Measurements from ENCODE around the gene RUFY3.

Gene RUFY3

DNA sequence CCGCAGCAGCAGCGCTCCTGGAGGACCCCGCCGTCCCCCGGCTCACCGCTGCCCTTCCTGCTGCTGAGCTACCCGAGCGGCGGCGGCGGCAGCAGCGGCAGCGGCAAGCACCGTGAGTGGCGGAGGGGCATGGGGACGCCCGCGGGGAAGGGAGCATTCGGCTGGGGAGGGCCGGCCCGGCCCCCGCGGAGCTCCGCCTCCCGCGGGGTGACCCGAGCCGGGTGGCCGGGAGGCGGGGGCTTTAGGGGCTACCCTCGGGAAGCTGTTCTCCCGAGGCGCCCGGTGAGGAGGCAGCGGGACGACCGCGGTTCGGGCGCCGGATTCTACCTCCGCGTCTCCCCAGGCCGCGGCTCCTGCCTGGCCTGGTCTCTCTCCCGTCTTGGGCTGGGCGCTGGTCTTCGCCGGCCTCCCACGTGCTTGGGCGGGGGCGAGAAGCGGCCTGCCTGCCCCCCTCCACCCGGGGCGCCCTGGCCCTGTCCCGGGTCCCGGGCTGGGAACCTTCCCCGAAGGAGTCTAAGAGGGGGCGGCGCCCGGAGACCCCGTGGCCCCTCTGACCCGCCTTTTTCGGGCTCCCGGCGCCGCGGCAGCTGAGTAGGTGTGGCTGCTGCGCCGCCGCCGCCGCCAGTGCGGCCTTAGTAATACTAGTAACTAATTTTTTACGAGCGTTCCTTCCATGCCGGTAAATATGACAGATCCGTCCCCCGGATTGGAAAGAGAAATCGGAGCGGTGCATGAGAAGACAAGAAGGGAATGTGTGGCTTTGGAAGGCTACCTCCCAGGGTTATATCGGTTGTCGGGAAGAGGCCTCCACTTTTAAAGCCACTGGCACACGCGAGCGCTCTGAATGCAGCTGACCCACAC, 16.4 kb upstream of the RUFY3 start (continued):
- TF ChIP-seq BCL11B (tag by site-specific recombination; IDR thresholded peaks at IDR 0.05; ENCODE audit: low read depth) (peak; percentile 80; the same call in 1 of the 2 replicates), ZNF175 (tag by site-specific recombination; IDR thresholded peaks at IDR 0.05) (no peak), ZBTB21 (tag by site-specific recombination; IDR thresholded peaks at IDR 0.05) (no peak), ZNF510 (tag by site-specific recombination; IDR thresholded peaks at IDR 0.05; ENCODE audit: insufficient replicate concordance) (no peak), ZNF830 (tag by site-specific recombination; IDR thresholded peaks at IDR 0.05; ENCODE audit: low read depth) (no peak), FEZF1 (tag by site-specific recombination; IDR thresholded peaks at IDR 0.05) (no peak), ZNF561 (tag by site-specific recombination; IDR thresholded peaks at IDR 0.05; ENCODE audit: borderline replicate concordance) (0 out of 2 replicates have a peak, but pooled peaks have one; percentile 36), SP7 (tag by site-specific recombination; IDR thresholded peaks at IDR 0.05) (0 out of 2 replicates have a peak, but pooled peaks have one; percentile 44), ZNF140 (tag by site-specific recombination; IDR thresholded peaks at IDR 0.05) (no peak), HOXD13 (CRISPR knock-in tag; IDR thresholded peaks at IDR 0.05; ENCODE audit: borderline replicate concordance) (no peak), ZNF530 (tag by site-specific recombination; IDR thresholded peaks at IDR 0.05; ENCODE audit: low read depth) (no peak), ZNF776 (tag by site-specific recombination; IDR thresholded peaks at IDR 0.05; ENCODE audit: borderline replicate concordance) (no peak), SP2 (tag by site-specific recombination; IDR thresholded peaks at IDR 0.05) (peak; percentile 65), HIC1 (tag by site-specific recombination; IDR thresholded peaks at IDR 0.05) (no peak), ZNF558 (tag by site-specific recombination; IDR thresholded peaks at IDR 0.05) (no peak), ZNF37A (tag by site-specific recombination; IDR thresholded peaks at IDR 0.05) (no peak), YY1 (tag by site-specific recombination; IDR thresholded peaks at IDR 0.05) (peak; percentile 40; the same call in 1 of the 2 replicates), KLF10 (tag by site-specific recombination; IDR thresholded peaks at IDR 0.05) (peak; percentile 76), OSR2 (tag by site-specific recombination; IDR thresholded peaks at IDR 0.05) (no peak; the same call in 1 of the 2 replicates), HOXA7 (CRISPR knock-in tag; IDR thresholded peaks at IDR 0.05; ENCODE audit: borderline replicate concordance) (no peak), ZSCAN30 (tag by site-specific recombination; IDR thresholded peaks at IDR 0.05) (peak; percentile 73; the same call in 1 of the 2 replicates), ZNF670 (tag by site-specific recombination; IDR thresholded peaks at IDR 0.05; ENCODE audit: low read depth) (no peak), ZNF266 (tag by site-specific recombination; IDR thresholded peaks at IDR 0.05; ENCODE audit: low read depth) (no peak), ZBTB11 (tag by site-specific recombination; conservative IDR thresholded peaks at IDR 0.05; ENCODE audit: low read depth) (peak; percentile 42; the same call in 1 of the 2 replicates), GLI2 (tag by site-specific recombination; IDR thresholded peaks at IDR 0.05; ENCODE audit: borderline replicate concordance, low read depth) (no peak), ZNF549 (tag by site-specific recombination; IDR thresholded peaks at IDR 0.05) (no peak)
- TF ChIP-seq, protein P1, sequence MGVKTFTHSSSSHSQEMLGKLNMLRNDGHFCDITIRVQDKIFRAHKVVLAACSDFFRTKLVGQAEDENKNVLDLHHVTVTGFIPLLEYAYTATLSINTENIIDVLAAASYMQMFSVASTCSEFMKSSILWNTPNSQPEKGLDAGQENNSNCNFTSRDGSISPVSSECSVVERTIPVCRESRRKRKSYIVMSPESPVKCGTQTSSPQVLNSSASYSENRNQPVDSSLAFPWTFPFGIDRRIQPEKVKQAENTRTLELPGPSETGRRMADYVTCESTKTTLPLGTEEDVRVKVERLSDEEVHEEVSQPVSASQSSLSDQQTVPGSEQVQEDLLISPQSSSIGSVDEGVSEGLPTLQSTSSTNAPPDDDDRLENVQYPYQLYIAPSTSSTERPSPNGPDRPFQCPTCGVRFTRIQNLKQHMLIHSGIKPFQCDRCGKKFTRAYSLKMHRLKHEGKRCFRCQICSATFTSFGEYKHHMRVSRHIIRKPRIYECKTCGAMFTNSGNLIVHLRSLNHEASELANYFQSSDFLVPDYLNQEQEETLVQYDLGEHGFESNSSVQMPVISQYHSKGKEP (tag by site-specific recombination; IDR thresholded peaks at IDR 0.05) = no peak
- TF ChIP-seq, protein P2, sequence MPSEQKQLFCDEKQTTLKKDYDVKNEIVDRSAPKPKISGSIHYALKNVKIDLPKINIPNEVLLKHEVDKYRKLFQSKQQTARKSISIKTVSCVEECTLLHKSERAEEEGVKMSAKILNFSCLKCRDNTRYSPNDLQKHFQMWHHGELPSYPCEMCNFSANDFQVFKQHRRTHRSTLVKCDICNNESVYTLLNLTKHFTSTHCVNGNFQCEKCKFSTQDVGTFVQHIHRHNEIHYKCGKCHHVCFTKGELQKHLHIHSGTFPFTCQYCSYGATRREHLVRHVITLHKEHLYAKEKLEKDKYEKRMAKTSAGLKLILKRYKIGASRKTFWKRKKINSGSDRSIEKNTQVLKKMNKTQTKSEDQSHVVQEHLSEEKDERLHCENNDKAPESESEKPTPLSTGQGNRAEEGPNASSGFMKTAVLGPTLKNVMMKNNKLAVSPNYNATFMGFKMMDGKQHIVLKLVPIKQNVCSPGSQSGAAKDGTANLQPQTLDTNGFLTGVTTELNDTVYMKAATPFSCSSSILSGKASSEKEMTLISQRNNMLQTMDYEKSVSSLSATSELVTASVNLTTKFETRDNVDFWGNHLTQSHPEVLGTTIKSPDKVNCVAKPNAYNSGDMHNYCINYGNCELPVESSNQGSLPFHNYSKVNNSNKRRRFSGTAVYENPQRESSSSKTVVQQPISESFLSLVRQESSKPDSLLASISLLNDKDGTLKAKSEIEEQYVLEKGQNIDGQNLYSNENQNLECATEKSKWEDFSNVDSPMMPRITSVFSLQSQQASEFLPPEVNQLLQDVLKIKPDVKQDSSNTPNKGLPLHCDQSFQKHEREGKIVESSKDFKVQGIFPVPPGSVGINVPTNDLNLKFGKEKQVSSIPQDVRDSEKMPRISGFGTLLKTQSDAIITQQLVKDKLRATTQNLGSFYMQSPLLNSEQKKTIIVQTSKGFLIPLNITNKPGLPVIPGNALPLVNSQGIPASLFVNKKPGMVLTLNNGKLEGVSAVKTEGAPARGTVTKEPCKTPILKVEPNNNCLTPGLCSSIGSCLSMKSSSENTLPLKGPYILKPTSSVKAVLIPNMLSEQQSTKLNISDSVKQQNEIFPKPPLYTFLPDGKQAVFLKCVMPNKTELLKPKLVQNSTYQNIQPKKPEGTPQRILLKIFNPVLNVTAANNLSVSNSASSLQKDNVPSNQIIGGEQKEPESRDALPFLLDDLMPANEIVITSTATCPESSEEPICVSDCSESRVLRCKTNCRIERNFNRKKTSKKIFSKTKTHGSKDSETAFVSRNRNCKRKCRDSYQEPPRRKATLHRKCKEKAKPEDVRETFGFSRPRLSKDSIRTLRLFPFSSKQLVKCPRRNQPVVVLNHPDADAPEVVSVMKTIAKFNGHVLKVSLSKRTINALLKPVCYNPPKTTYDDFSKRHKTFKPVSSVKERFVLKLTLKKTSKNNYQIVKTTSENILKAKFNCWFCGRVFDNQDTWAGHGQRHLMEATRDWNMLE (tag by site-specific recombination; conservative IDR thresholded peaks at IDR 0.05; ENCODE audit: low read depth) = no peak
